HepG2 (cell line): ENCODE measurements around the gene IMMP1L.

Experiments
- ARHGAP35 ChIP-seq: sonication (generic); formaldehyde crosslinking; IDR thresholded peaks from 2 replicates; pipeline ENCODE4 v1.9.0; 2022; ENCODE audit warnings: mild to moderate bottlenecking, inconsistent platforms, moderate library complexity, missing genetic modification reagents, borderline replicate concordance
- BHLHE40 ChIP-seq: IDR thresholded peaks from 2 replicates; pipeline ENCODE4 v1.6.1; 2011; ENCODE audit warnings: low read length, improper control_type of control experiment
- CBX5 ChIP-seq: sonication (generic); formaldehyde crosslinking; IDR thresholded peaks from 2 replicates; pipeline ENCODE4 v1.4.0; 2020; ENCODE audit warnings: missing genetic modification reagents, borderline replicate concordance
- CHCHD3 ChIP-seq: sonication (generic); formaldehyde crosslinking; IDR thresholded peaks from 2 replicates; pipeline ENCODE4 v1.8.0; 2022; ENCODE audit warnings: mild to moderate bottlenecking, missing genetic modification reagents, moderate library complexity
- EZH2 ChIP-seq: conservative IDR thresholded peaks from 2 replicates; pipeline ENCODE4 v1.6.1; 2012; ENCODE audit warnings: mild to moderate bottlenecking, low read depth, low read length, moderate library complexity
- GABPB1 ChIP-seq: IDR thresholded peaks from 2 replicates; pipeline ENCODE4 v1.6.1; 2016; ENCODE audit warnings: mild to moderate bottlenecking, missing genetic modification reagents, moderate library complexity, missing compliant biosample characterization
- ZNF431 ChIP-seq: sonication (generic); formaldehyde crosslinking; IDR thresholded peaks from 2 replicates; pipeline ENCODE4 v1.9.0; 2022; ENCODE audit warnings: missing genetic modification reagents, low read depth, mild to moderate bottlenecking, borderline replicate concordance
- TF ChIP-seq, protein P1 (sequence below): sonication (generic); formaldehyde crosslinking; conservative IDR thresholded peaks from 2 replicates; pipeline ENCODE4 v1.8.1; 2023; ENCODE audit warnings: missing genetic modification reagents
- TF ChIP-seq, protein P2 (sequence below): IDR thresholded peaks from 2 replicates; pipeline ENCODE4 v1.6.1; 2012; ENCODE audit warnings: inconsistent platforms

- TF ChIP-seq, protein P1, sequence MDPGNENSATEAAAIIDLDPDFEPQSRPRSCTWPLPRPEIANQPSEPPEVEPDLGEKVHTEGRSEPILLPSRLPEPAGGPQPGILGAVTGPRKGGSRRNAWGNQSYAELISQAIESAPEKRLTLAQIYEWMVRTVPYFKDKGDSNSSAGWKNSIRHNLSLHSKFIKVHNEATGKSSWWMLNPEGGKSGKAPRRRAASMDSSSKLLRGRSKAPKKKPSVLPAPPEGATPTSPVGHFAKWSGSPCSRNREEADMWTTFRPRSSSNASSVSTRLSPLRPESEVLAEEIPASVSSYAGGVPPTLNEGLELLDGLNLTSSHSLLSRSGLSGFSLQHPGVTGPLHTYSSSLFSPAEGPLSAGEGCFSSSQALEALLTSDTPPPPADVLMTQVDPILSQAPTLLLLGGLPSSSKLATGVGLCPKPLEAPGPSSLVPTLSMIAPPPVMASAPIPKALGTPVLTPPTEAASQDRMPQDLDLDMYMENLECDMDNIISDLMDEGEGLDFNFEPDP (CRISPR knock-in tag): no peak
- TF ChIP-seq CBX5 (CRISPR knock-in tag) (no peak), CHCHD3 (no peak), ZNF431 (CRISPR knock-in tag) (no peak), ARHGAP35 (no peak), EZH2 (no peak), BHLHE40 (no peak), GABPB1 (CRISPR knock-in tag) (no peak)
- TF ChIP-seq, protein P2, sequence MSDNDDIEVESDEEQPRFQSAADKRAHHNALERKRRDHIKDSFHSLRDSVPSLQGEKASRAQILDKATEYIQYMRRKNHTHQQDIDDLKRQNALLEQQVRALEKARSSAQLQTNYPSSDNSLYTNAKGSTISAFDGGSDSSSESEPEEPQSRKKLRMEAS: no peak
Observed at GRCh38 chr11:31445621-31446020, 63.8 kb downstream of the IMMP1L start.
